Measurements from ENCODE around the gene OSER1.

OSER1 gene

DNA sequence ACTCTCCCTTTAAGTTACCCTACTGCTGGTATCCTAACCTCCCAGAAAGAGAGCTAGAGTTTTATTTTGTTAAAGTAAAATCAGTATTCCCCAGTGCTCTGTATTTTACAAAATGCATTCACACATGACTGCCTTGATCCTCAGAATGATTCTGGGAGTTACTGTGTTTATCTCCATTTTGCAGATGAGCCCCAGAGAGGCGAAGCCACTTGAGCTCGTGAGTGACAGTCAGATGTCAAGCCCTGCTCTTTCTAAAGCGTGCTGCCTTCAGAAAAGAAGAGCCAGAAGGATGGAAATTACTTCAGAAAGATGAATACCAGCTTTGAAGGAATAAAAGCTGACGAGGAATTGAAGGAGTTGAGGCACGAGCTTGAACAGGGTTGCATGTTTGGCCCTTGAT is 14.1 kb upstream of the OSER1 start:
- no peak for DNase-seq (ENCODE audit: low read depth, low spot score)

DNA sequence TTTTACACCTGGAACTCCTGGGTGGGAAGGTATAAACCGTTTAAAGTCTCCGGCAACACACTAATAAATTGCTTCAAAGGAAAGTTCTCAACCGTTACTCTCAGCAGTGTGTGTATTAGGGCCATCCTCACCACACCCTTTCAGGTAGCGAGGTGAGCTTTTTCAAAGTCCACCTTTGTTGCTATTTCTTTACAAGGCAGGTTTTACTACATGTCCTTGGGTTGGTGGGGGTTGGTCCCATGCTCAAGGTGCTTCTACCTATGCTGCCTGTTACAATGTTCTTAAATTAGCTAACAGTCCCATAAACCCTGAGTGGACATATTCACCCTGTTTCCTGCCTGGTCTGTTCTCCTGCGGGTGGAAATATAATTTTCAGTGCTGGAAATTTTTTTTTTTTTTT is 13.2 kb upstream of the OSER1 start:
- no peak for DNase-seq (ENCODE audit: low read depth, low spot score)

DNA sequence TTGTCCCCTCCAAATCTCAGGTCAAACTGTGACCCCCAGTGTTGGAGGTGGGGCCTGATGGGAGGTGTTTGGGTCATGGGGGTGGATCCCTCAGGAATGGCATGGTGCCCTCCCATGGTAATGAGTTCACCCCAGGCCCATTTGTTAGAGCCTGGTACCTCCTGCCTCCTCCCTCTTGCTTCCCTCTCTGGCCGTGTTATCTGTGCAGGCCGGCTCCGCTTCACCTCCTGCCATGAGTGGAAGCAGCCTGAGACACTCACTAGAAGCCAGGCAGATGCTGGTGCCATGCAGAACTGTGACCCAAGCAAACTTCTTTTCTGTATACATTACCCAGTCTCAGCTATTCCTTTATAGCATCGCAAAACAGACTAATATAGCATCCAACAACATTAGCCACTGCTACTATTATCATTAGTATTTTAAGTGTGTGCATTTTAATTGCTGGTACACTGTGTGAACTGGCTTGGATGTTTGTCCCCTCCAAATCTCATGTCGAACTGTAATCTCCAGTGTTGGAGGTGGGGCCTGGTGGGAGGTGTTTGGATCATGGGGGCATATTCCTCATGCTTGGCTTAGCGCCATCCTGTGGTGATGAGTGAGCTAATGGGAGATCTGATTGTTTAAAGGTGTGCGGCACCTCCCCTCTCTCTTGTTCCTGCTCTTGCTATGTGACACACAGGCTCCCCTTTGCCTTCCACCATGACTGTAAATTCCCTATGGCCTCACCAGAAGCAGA is 12.2 kb upstream of the OSER1 start:
- no peak for DNase-seq (ENCODE audit: low read depth, low spot score)

DNA sequence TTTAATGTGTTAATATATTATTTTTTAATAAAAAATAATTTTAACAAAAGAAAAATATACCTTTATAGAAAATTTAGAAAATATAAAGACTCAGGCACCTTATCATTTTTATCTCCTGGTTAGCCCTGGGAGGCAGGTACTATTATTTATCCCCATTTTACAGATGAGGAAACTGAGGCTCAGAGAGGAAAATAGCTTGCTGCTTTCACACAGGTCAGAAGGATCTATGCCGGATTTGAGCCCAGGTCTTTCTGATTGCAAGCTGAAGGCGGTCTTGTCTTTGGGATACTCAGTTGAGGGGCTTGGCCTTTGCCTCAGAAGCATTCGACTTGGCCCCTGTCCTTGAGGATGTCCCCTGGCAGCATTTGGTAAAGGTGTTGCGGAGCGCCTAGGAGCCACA is 11.5 kb upstream of the OSER1 start:
- DNase-seq (ENCODE audit: low read depth, low spot score), result no peak

DNA sequence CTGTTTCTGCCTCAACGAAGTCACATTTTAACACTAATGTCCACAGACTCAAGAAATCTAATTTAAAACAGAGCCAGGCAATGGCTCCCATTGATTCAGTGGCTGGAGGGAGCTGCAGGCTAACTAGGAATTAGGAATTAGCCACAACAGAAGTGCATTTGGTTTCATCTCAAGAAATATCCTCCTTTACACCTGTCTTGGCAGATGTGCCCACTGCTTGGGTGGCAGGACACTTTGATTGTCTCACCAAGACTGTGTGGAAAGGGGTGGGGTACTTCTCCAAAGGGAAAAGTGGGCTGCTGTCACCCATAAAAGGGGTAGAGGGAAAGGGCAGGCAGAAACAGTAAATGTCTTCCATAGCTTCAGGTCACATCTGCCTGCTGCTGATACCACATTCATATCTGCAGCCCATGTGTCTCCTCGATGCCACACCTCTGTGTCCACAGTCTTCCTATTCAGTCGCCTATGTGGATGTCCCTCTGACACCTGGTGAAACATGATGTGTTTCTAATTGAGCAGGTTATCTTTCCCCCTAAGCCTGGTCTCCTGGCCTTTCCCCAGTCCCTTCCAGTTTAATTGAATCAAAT is 10.9 kb upstream of the OSER1 start:
- no peak for DNase-seq (ENCODE audit: low read depth, low spot score)

DNA sequence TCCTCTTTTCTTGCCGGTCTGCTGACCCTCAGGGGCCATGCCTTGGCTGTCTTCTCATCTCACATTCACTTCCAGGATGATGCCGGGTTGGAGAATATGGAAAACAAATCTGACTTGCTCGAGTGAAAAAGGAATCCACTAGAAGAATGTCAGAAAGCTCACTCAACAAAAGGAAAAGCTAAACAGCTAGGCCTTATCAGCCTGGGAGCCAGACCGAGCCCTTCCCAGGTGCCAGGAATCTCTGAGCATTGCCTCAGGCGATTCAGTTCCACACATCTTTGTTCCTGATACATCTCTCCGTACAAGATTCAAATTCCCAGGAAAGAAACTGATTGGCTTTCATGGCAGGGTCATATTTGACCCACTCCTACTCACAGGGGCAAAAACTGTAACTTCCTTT is 9.2 kb upstream of the OSER1 start:
- DNase-seq (ENCODE audit: low read depth, low spot score), result no peak

DNA sequence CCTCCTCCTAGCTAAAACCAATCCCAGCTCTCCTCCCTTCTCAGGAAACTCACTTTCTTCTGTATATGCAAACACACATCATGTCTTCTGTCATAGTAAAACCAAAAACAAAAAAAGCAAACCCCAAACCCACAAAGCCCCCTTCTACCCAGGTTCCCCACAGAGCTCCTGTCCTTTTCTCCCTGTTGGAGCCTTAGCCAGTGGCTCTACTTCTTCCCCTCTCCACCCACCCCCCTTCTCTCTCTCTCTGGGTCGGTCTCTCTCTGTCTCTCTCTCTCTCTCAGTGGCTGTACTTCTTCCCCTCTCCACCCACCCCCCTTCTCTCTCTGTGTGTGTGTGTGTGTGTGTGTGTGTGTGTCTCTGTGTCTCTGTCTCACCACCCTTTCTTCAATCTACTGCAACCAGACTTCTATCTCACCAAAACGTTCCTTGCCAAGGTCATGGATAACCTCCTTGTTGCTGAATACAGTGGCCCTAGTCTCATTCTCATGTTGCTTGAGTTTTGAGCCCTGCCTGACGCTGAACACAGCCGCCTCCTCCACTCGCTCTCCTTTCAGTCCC is 8.7 kb upstream of the OSER1 start:
- no peak for DNase-seq (ENCODE audit: low read depth, low spot score)

DNA sequence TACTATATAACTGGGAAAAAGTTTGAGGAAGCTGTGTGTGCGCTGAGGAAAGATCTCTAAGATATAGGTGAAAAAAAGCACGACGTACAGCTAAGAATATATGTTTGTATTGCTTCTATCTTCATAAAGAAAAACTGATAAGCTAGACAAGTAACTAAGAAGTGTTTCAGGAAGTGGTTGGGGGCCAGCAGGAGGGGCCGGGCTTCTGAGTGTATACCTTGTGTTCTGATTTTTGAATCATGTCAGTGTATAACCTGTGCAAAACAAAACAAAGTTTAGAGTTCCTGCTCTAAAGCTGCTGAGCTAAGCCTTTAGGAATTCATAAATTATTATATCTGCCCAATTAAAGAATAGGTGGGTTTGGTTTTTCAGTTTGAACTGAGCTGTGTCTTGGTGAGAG is 7.9 kb upstream of the OSER1 start:
- no peak for DNase-seq (ENCODE audit: low read depth, low spot score)

DNA sequence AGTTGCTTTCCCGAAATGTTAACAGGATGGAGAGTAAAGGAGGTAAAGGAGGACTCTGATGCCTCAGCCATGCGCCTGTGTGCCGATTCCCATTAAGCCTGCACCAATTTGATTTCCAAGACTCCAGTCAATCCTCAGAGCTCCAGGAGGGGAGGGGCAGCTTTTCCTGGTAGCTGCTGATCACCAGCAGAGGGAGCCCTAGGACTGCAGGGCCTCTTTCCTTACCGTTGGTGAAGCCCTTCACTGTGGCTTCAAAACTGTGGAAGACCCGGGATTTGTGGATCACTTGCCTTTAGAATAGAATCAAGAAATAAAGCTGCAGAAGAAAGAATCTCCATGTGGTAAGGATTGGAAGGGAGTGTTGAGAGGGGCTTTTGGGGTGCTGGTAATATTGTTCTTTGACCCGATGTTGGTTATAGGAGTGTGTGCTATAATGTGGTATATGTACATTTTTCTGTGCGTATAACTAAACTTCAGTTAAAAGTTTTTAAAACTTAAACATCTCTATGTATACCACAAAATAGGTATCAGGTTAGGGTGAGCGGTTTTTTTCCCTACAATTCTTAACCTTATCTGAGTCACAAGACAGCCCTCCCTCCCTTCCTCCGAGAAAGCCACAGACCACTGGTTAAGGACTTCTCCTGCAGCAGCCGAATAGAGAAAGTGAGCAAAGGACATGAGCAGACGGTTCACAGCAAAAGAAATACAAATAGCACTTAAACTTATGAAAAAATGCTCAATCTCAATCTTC is 6.9 kb upstream of the OSER1 start:
- peak; percentile 37 for DNase-seq (ENCODE audit: low read depth, low spot score)

DNA sequence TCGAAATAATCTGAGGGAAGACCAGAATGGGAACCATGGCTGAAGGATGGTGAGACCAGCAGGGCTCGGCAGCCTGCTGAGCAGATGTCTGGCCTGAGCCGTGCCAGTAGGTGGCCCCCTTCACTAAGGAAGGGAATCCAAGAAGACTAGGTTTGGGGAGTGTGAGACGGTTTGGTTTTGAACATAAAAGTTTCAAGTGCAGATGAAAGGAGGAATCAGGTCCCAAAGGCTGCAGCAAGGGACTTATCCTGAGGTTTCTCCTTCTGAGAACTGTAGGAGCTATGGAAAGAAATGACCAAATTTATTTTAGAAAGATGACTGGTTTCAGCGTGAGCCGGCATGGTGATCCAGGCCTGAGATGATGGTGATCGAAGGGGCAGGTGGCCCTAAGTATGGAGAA is 4.6 kb upstream of the OSER1 start:
- no peak for DNase-seq (ENCODE audit: low read depth, low spot score)

DNA sequence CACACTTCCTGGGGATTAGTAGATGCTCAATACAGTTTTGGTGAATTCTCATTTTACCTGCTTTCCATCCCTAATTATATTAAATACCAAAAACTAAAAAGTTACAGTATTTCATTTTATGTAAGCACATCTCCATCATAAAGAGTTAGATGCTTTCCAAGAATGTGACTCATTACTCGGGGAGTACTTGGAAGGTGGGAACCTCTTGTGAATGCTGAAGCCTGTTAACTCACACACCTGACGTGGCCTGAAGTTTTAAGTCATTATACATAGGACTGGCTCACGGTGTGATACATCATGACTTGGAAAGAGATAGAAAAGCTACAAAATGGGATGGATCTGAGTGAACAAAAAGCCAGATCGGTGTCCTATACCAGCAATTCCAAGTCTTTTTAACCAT is 2.2 kb upstream of the OSER1 start:
- no peak for DNase-seq (ENCODE audit: low read depth, low spot score)

DNA sequence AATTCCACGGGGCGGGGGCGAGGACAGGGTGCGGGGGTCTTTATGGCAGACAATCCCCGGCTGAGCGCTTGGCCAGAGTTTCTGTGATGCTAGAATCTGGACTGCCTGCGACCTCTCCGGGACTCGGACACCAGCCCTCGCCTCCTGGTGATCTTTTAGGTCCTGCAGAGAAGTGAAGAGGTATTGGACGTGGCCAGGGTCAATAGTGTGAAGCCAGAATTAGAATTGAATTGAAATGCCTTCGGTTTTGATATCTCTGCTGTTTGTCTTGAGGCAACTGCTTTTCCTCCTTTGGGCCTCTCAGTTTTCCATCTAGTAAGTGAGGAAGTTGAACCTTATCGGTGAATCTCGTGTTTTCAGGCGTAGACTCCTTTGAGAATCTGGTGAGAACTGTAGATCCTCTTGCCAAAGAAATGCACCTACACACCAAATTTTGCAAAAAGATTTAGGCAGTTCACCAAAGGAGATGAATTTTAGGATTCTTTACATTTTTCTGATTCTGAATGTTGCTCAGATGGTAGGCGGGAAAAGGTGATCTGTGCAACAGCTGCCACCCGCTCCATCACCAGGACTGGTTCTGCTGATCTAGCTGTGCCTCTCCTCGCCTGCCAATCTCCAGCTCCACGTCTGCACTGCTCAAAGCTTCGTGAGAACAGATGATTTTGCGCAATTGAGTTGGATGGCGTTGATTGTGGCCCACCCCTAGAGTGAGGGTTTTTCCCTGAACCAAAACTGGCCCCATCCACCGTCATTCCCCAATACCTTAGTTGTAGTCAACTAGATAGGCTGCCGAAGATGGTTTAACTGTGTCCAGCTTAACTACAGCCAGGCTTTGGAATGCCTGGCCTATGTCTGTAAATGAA is 837 bp upstream of the OSER1 start:
- no peak for DNase-seq (ENCODE audit: low read depth, low spot score)

DNA sequence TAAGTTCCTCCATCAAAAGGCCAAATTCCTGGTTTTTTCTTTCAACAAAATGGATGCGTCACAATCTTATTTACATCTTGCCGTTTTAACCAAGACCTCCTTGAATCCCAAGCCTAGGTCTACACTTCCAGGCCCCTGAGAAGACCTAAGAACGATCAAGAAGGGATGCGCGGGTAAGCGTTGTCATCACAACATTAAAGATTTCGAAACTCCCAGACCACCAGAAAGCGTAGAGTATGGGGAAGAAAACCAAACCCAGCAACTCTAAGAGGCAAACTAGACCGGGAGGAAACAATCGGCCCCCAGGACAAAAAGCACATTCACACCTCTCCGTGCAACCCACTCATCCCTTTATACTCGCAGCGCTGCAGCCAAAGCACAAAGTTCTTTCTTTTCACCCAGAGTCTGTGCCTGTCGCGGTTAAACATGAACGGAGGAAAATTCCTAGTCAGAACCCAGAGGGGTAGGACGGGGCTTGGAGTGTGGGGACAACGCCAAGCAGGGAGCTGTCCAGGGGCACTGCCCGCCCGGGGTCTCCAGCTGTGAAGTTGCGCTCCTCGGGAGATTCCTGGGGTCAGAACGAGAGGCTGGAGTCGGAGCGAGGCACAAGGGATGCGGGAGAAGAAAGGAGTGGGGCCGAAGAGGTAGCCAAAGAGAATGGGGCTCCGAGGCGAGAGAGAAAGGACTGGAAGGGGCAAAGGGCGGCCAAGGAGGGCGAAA is 725 bp downstream of the OSER1 start:
- DNase-seq (ENCODE audit: low read depth, low spot score), result no peak

DNA sequence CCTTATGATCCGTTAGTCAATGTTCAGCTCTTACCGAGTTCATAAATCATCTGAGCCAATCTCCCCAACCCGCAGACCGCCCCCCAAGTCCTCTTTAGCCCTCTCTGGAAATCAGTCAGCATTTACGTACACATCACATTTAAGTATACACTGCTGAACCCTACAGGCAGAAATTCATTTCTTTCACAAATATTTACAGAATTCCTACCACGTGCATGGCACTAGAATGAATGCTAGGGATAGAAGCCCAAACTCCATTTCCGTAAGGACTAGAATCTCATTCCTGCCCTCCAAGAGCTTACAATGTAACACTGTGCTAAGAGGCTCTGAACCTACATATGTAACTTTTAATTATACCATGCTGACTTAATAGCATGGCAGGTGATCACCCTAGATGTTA is 1.8 kb downstream of the OSER1 start:
- no peak for DNase-seq (ENCODE audit: low read depth, low spot score)

DNA sequence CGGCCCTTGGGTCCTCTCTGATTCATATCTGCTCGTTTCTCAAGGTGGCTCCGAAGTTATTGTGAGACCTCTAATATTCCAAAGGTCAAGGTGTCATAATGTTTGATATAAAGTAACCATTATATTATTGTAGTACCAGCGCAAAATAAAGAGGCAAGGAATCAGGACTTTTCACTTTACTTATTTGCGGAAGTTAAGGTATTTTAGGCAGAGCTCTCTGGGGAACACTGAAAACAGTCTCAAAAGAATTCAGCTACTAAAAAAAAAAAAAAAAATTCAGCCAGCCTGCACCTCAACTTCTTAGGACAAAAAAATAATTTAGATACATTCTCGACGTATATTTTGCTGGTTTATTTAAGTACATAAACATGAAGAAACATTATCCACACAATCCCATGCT is 2.4 kb downstream of the OSER1 start:
- no peak for DNase-seq (ENCODE audit: low read depth, low spot score)

DNA sequence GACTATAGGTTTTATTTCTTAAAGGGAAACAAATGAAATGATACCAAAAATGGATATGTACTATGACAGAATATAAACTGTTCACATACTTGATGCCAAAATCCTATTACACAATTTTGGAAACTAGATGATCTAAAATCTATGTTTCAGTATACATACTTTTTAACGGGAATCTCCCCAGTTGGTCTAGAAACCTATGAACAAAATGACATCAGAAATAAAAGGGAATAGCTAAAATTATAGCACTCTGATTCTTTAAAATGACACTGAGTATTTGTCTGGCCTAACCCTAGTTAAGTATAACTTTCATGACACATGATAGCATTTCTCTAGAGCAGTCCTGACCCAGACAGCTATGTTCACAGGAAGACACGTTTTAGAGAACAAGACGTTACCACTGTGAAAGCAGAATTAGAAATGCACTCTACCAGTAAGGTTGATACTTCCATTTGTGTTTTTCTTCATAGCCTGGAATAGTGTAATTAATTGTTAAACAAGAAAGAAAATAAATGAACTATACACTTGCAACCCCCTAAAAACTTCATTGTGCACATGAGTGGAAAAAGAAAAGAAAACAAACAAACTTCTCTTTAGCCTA is 3.3 kb downstream of the OSER1 start:
- no peak for DNase-seq (ENCODE audit: low read depth, low spot score)

DNA sequence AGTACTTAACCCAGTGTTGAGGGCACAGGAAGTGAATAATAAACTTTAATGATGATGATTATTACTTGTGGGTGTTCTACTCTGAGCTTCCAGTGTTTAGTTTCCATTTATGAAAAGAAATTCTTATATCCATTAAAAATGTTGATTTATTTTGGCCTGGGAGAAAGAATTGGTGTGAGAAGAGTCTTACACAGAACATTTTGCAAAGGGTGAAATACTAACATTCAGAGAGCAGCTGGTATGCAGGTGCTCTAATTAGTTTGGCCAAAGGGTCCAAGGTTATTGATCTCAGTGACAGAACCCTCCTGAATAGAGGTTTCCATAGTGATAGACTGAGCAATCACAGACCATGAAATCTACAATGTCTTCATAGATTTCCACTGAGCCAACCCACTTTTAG is 4.4 kb downstream of the OSER1 start:
- no peak for DNase-seq (ENCODE audit: low read depth, low spot score)

DNA sequence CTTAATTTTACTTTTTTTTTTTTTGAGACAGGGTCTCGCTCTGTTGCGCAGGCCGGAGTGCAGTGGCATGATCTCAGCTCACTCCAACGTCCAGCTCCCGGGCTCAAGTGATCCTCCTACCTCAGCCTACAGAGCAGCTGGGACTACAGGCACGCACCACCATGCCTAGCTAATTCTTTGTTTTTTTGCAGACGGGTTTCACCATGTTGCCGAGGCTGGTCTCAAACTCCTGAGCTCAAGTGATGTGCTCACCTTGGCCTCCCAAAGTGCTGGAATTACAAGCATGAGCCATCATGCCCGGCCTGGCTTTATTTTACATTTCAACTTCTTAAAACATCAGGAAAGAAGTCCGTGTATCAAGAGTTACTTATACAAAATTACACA is 5.7 kb downstream of the OSER1 start:
- no peak for DNase-seq (ENCODE audit: low read depth, low spot score)

DNA sequence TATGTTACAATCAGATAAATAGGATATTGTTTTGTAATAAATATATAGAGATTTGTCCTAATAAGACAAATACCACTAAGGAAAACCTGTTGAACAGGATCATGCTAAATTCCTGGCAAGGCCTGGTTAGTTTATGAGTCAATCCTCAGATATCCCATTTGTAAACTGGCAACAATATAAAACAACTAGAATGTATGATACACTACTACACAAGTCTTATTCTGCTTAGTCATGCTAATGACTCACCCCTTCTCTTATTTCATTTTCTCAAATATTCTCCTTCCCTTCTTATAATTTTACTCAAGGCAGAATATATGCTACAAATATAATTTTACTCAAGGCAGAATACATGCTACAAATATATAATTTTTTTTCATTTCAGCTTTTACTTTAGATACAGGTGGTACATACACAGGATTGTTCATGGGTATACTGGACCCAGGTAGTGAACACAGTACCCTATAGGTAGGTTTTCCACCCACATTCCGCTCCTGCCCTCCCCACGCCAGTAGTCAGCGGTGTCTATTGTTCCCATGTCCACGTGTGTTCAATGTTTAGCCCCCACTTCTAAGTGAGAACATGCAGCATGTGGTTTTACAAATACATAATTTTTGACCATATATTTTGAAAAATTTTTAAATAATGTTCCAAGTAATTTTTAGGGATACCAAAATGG is 6.3 kb downstream of the OSER1 start:
- DNase-seq (ENCODE audit: low read depth, low spot score), result peak; percentile 47

DNA sequence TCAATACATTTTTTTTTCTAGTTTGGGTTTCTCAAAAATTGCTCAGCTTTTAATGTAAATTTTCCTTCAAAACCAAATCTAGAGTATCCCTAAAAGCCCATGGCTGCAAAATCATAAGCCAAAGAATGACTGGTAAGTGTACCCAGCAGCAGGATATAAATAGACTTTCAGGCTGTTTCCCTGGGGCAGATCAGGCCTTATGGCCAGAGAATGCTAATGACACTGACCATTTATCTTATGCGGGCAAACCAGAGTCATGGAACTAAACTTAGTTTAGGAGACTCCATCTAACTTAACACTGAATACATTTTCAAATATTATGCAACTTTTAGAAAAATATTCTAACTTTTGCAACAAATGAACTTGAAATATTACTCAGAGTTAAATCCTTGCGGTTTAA is 7.4 kb downstream of the OSER1 start:
- no peak for DNase-seq (ENCODE audit: low read depth, low spot score)
